Upper lobe of left lung (tissue), 6 donors: Measurements from ENCODE around the gene CEP131. TPM values are rescaled to one million over a fixed set of nuclear protein-coding genes. Genes with fewer than 3 reads are reported as not detected.

ENCODE experiments used
- ATAC-seq, 2 donors: fragments of 200-7000 bp; cut with Tn5 transposase; one replicate each; pipeline ENCODE4 v1.9.1; 2022; ENCODE audit warnings: mild to moderate bottlenecking in 2 of 2, moderate library complexity in 2 of 2; ENCODE audit not compliant: low FRiP score in 2 of 2
- DNase-seq, 2 donors: peaks; one replicate each; pipeline ENCODE4 v3.0.0-alpha.2; 2019 to 2020
- H3K27ac ChIP-seq, 4 donors: fragments of 200-600 bp; sonication (generic); one replicate each; pipeline ENCODE4 v1.5.1; 2016 to 2019
- H3K27me3 ChIP-seq, 4 donors: fragments of 200-600 bp; sonication (generic); one replicate each; pipeline ENCODE4 v1.5.1; 2017 to 2019
- H3K36me3 ChIP-seq, 4 donors: fragments of 200-600 bp; sonication (generic); one replicate each; pipeline ENCODE4 v1.5.1; 2016 to 2019
- H3K4me1 ChIP-seq, 4 donors: fragments of 200-600 bp; sonication (generic); one replicate each; pipeline ENCODE4 v1.5.1; 2018 to 2019
- H3K4me3 ChIP-seq, 4 donors: fragments of 200-600 bp; sonication (generic); one replicate each; pipeline ENCODE4 v1.5.1; 2017 to 2019; ENCODE audit warnings: mild to moderate bottlenecking in 2 of 4, moderate library complexity in 1 of 4
- H3K9me3 ChIP-seq, 4 donors: fragments of 200-600 bp; sonication (generic); one replicate each; pipeline ENCODE4 v1.5.1; 2018 to 2019
- EP300 ChIP-seq, 4 donors: sonication (generic); formaldehyde crosslinking; IDR thresholded peaks; one replicate each; pipeline ENCODE4 v1.5.1; 2017; ENCODE audit warnings: antibody characterized with exemption in 4 of 4, control low read depth in 2 of 4
- POLR2A ChIP-seq, 4 donors: fragments of 450-650 bp; IDR thresholded peaks; one replicate each; pipeline ENCODE4 v1.5.1; 2016 to 2017; ENCODE audit warnings: antibody characterized with exemption in 4 of 4, mild to moderate bottlenecking in 2 of 4
- POLR2AphosphoS5 ChIP-seq, 2 donors: sonication (generic); formaldehyde crosslinking; IDR thresholded peaks; one replicate each; pipeline ENCODE4 v1.5.1; 2017; ENCODE audit warnings: antibody characterized with exemption in 2 of 2
- WGBS, 2 donors: methylation state at CpG; one replicate each; pipeline ENCODE4 v1.1.5; 2017 to 2018; 5-methylcytosine and 5-hydroxymethylcytosine counted together
- total RNA-seq, 6 donors: library from RNA; depleted of rRNA in 4 of 6; stranded (reverse); fragments of >200 nt in 4 of 6; gene quantifications; one replicate each; pipeline versions ENCODE4 v1.1.0 to v1.2.1, GENCODE V29; 2016 to 2021
- TF ChIP-seq, protein P1 (sequence below), 6 experiments: fragments of 450-650 bp in 4 of 6; fragments of 200-600 bp in 2 of 6; sonication (generic) in 2 of 6; IDR thresholded peaks; one replicate each; pipeline ENCODE4 v1.5.1; 2016 to 2019; ENCODE audit warnings: antibody characterized with exemption in 6 of 6
- donor health status: DM: no; HTN: no; CAD: no; lungs with moderate emphysema.
- donor health status: DM: no; HTN: yes; CAD: no; lungs with severe emphysema.

Gene CEP131
- total RNA-seq, 6 donors from 2014 or later: 5.3 to 55.5 (median 12.6) TPM

DNA sequence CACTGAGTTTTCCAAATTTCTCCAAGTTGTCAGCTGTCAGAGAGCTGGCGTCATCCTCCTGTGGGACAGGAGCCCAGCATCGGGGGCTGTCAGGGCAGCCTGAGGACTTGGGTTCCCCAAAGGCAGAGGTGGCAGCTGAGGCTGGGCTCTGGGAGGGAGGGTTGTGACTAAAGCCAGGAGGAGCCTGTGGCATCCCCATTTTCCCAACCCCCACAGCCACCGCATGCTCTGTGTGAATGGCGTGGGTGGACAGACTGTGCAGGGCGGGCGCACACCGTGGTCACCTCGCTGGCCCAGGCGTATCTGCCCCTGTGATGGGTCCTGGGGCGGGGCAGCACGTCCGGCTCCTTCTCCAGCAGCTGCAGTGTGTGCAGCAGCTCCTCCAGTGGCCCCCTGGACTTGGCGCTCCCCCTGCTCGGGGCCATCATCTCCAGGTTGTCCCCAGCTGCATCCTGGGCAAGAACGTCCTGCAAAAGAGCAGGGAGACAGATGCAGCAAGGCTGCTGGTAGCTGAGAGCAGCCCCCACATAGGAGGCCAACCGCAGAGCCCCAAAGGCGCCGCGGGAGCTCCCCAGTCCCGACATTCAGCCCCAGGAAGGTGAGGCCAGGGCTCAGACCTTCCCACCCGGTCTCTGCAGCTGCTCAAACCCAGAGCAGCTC is 24.8 kb downstream of the CEP131 start:
- H3K4me3 ChIP-seq: peak overlapping the region in 1 of 4 donors; percentile 29
- peaks cover 0 to 16% (median 1%) of the 10 kb centered on the region in 4 donors for H3K36me3 ChIP-seq
- ATAC-seq (no peak), DNase-seq (peak in 1 of 2 donors; percentile 77)
- peaks cover 4 to 42% (median 32%) of the 10 kb centered on the region in 4 donors for H3K4me1 ChIP-seq
- no peaks in the 10 kb centered on the region for H3K9me3 ChIP-seq
- WGBS, 2 donors: 89 to 100% methylated on average over 2 to 12 of the region's 21 CpGs
- H3K27me3 ChIP-seq: no peaks in the 10 kb centered on the region
- peak overlapping the region in 2 of 4 donors; percentile 28 to 69 for H3K27ac ChIP-seq
- TF ChIP-seq, protein P1, sequence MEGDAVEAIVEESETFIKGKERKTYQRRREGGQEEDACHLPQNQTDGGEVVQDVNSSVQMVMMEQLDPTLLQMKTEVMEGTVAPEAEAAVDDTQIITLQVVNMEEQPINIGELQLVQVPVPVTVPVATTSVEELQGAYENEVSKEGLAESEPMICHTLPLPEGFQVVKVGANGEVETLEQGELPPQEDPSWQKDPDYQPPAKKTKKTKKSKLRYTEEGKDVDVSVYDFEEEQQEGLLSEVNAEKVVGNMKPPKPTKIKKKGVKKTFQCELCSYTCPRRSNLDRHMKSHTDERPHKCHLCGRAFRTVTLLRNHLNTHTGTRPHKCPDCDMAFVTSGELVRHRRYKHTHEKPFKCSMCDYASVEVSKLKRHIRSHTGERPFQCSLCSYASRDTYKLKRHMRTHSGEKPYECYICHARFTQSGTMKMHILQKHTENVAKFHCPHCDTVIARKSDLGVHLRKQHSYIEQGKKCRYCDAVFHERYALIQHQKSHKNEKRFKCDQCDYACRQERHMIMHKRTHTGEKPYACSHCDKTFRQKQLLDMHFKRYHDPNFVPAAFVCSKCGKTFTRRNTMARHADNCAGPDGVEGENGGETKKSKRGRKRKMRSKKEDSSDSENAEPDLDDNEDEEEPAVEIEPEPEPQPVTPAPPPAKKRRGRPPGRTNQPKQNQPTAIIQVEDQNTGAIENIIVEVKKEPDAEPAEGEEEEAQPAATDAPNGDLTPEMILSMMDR (IDR thresholded peaks at IDR 0.05): no peak
- no peak for TF ChIP-seq EP300 (IDR thresholded peaks at IDR 0.05)
- TF ChIP-seq POLR2AphosphoS5 (IDR thresholded peaks at IDR 0.05): no peak
- TF ChIP-seq POLR2A (IDR thresholded peaks at IDR 0.05): no peak

DNA sequence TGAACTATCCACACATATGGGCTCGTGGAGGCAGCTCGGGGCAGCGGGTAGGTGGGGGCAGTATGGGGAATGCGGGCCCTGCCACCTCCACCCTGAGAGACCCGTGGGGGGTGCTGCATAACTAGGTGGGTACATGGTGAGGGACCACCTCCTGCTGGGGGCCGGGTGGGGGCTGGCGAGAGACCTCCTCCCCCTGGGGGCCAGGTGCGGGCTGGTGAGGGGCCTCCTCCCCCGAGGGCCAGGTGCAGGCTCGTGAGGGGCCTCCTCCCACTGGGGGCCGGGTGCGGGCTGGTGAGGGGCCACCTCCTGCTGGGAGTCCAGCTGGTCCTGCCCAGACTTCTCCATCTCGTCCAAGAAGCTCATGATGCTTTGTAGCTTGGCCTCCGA is 25.4 kb downstream of the CEP131 start:
- Histone ChIP-seq H3K36me3 (peaks cover 0 to 15% (median 1%) of the 10 kb centered on the region in 4 donors), H3K4me1 (peaks cover 4 to 42% (median 32%) of the 10 kb centered on the region in 4 donors), H3K9me3 (no peaks in the 10 kb centered on the region), H3K27me3 (no peaks in the 10 kb centered on the region), H3K4me3 (peak overlapping the region in 2 of 4 donors; percentile 29 to 30), H3K27ac (peak overlapping the region in 3 of 4 donors; percentile 28 to 73 (median 69))
- DNase-seq (peak in 1 of 2 donors; percentile 73), ATAC-seq (no peak)
- TF ChIP-seq EP300 (IDR thresholded peaks at IDR 0.05): no peak
- TF ChIP-seq POLR2A (IDR thresholded peaks at IDR 0.05): no peak
- TF ChIP-seq POLR2AphosphoS5 (IDR thresholded peaks at IDR 0.05): no peak
- TF ChIP-seq, protein P1 (IDR thresholded peaks at IDR 0.05): no peak
- WGBS, 2 donors: 77 to 79% methylated on average over 9 to 13 of the region's 14 CpGs

DNA sequence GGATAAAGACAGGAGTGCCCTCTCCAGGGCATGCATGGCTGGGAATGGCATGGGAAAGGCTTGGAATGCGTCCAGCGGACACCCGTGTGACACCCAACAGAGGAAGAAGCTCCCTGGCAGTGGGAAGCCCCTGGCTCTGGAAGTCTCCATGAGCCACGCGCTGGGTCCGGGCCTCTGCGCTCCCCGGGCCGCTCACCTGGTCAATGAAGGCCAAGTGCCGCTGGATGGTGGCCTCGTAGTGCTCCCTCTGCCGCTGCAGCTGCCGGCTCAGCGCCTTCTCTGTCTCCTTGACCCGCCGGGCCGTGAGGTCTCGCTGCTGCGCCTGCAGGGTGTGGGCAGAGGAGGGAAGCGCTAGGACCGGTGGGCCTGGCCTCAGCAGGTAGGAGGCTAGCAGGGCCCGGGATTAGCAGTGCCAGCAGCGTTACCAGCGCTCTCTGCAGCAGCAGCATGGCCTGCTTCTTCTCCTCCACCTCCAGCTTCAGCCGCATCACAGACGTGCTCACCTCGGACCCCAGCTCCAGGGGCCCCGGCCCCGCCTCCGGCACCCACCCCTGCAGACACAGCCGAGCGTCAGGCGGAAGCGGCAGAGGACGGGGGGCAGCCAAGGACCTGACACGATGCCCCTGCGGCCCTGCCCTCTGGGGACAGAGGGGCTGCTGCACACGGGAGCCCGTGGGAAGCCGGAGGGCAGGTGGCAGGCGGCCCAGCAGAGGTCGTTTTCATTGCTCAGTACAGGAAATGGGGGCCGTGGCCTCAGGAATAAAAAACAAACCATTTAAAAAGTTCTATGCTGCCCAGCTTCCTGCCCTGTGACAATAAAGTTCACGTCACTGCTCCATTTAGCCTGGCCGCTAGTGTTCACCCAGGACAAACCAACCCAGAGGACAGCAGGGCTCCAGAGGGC is 26.0 kb downstream of the CEP131 start:
- Histone ChIP-seq H3K4me1 (peaks cover 4 to 42% (median 32%) of the 10 kb centered on the region in 4 donors), H3K27ac (peak overlapping the region in 3 of 4 donors; percentile 28 to 73 (median 69)), H3K9me3 (no peaks in the 10 kb centered on the region), H3K36me3 (peaks cover 0 to 15% (median 1%) of the 10 kb centered on the region in 4 donors), H3K4me3 (peak overlapping the region in 2 of 4 donors; percentile 29 to 30), H3K27me3 (no peaks in the 10 kb centered on the region)
- peak in 1 of 2 donors; percentile 78 for DNase-seq
- no peak for ATAC-seq
- TF ChIP-seq POLR2AphosphoS5 (IDR thresholded peaks at IDR 0.05) (no peak), POLR2A (IDR thresholded peaks at IDR 0.05) (no peak), EP300 (IDR thresholded peaks at IDR 0.05) (no peak)
- TF ChIP-seq, protein P1 (IDR thresholded peaks at IDR 0.05): no peak
- WGBS, 2 donors: 74 to 93% methylated on average over 3 to 45 of the region's 45 CpGs

DNA sequence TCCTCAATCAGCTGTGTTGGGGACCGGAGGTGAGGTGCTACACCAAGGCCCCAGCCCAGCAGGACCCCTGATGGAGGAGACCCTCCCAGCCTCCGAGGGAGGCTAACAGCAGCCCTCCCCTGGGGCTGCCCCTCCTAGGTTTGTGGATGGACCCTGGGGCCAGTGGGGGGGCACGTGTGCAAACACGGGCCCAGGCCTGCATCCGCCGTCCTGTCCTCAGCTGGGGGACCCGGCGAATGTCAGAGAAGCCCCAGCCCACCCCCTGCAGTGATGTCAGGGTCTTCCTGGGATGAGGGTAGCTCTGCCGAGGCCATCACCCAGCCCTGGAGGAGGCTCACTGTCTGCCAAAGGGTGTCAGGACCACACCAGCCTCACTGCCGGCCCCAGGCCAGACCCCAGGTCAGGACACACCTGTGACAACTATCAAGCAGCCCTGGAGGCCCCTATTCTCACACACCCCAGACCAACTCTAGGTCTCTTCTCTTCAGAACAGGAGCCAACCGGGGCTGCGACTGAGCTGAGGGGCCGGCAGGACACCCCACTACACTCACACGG is 26.7 kb downstream of the CEP131 start:
- ATAC-seq (no peak), DNase-seq (peak in 1 of 2 donors; percentile 58)
- H3K36me3 ChIP-seq: peaks cover 0 to 18% (median 2%) of the 10 kb centered on the region in 4 donors
- TF ChIP-seq, protein P1 (IDR thresholded peaks at IDR 0.05): no peak
- H3K4me1 ChIP-seq: peaks cover 4 to 42% (median 32%) of the 10 kb centered on the region in 4 donors
- WGBS, 2 donors: 93 to 94% methylated on average over 6 to 14 of the region's 14 CpGs
- no peaks in the 10 kb centered on the region for H3K27me3 ChIP-seq
- no peaks in the 10 kb centered on the region for H3K9me3 ChIP-seq
- H3K4me3 ChIP-seq: no peak overlapping the region
- peak overlapping the region in 1 of 4 donors; percentile 69 for H3K27ac ChIP-seq
